Effector memory CD8-positive, alpha-beta T cell (primary cell): ENCODE measurements around the gene AHNAK.
"Not testable (repeated sequence)": the region's sequence is repeated elsewhere in the genome, so short reads cannot be mapped to it uniquely, and the experiment has no call there.

Source experiments
- ATAC-seq: fragments of 150-1000 bp; cut with Tn5 transposase; replicated peaks from 2 replicates; pipeline ENCODE4 v1.10.0; 2021; ENCODE audit warnings: mild to moderate bottlenecking, moderate library complexity
- DNase-seq, 3 experiments: peaks; one replicate each; pipeline ENCODE4 v3.0.0; 2021
- H3K27ac Mint-ChIP-seq, 2 donors: one replicate each; pipeline ENCODE4 v1.8.0; 2022; ENCODE audit warnings: mild to moderate bottlenecking in 2 of 2, mixed read lengths in 2 of 2, moderate library complexity in 2 of 2
- H3K27me3 Mint-ChIP-seq, 2 donors: one replicate each; pipeline ENCODE4 v1.8.0; 2022; ENCODE audit warnings: mixed read lengths in 2 of 2
- H3K36me3 Mint-ChIP-seq: one replicate; pipeline ENCODE4 v1.8.0; 2022; ENCODE audit warnings: mild to moderate bottlenecking, moderate library complexity, mixed read lengths; ENCODE audit not compliant: insufficient read depth
- H3K4me1 Mint-ChIP-seq, 2 donors: one replicate each; pipeline ENCODE4 v1.8.0; 2022; ENCODE audit warnings: low read depth in 2 of 2, mixed read lengths in 2 of 2
- H3K4me3 Mint-ChIP-seq, 2 donors: one replicate each; pipeline ENCODE4 v1.8.0; 2022; ENCODE audit warnings: mild to moderate bottlenecking in 2 of 2, mixed read lengths in 2 of 2, moderate library complexity in 2 of 2
- H3K9me3 Mint-ChIP-seq, 2 donors: one replicate each; pipeline ENCODE4 v1.8.0; 2022; ENCODE audit warnings: mixed read lengths in 2 of 2

The AHNAK gene

DNA sequence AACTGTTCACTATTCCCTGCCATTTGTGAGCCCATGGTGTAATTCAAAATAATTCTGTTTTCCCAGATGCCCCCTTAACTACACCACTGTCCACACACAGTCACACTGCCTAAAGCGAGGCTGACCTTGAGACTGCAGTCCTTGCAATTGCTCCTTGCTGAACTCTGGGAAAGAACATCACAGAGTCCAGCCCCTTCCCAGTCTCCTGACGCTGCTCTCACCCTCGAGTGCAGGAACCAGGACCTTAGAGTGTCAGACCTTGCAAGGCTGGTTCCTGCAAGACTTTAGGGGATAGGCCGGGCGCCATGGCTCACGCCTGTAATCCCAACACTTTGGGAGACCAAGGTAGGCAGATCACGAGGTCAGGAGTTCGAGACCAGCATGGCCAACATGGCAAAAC is 33.6 kb downstream of the AHNAK start:
- ATAC-seq = no peak
- Mint-ChIP-seq H3K36me3 (peaks cover 78% of the 10 kb centered on the region), H3K4me1 (peaks cover 21 to 22% of the 10 kb centered on the region in 2 donors), H3K27me3 (no peaks in the 10 kb centered on the region), H3K9me3 (no peaks in the 10 kb centered on the region), H3K27ac (peak overlapping the region; percentile 46 to 85), H3K4me3 (no peak overlapping the region)
- no peak for DNase-seq

DNA sequence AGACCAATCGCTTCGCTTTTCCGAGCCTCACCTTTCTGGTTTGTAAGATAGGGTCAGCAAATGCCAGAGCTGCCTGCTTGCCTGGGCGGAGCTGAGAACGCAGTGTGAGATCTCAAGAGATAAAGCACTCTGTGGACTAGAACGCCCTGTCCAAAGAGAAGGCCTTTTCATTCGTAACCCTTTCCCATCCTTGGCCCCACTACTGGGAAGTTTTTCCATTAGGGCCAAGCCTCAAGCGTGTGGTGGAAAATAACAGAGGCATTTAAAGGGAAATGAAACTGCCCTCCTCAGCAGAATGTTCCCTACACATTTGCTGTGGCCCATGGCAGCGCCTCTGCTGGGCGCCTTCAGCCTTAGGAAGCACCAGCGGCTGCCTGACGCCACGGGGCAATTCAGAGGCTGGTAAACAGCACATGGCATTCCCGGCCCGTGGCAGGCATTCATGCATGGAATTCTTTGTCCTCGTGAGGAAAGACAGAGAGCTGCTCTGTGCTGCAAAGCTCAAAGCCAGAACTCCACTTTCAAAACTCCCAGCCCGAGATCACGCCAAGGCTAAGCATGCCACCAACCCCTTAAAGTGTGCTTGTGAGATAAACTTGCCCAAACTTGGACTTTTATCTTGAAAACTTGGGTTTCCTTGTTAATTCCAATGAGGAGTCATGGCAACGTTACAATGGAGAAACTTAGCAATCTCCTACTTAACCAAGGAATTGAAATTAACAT is 38.1 kb downstream of the AHNAK start:
- Mint-ChIP-seq H3K4me1 (peaks cover 7 to 9% of the 10 kb centered on the region in 2 donors), H3K36me3 (peaks cover 47% of the 10 kb centered on the region), H3K9me3 (no peaks in the 10 kb centered on the region), H3K27me3 (no peaks in the 10 kb centered on the region), H3K4me3 (no peak overlapping the region), H3K27ac (no peak overlapping the region)
- ATAC-seq = no peak
- DNase-seq = no peak

DNA sequence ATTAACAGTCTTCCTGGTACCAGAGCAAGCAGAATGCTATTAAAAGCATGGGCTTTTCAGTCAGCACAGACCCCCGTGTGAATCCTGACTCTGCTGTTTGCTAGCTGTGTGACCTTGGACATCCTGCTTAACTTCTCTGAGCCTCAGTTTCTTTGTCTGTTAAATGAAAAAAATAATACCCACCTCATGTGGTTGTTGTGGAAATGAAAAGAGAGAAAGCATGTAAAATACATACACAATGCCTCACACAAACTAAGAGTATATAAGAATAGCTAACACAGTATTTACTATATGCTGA is 39.5 kb downstream of the AHNAK start:
- H3K27me3 Mint-ChIP-seq = no peaks in the 10 kb centered on the region
- no peak overlapping the region for H3K27ac Mint-ChIP-seq
- H3K9me3 Mint-ChIP-seq = no peaks in the 10 kb centered on the region

GRCh38 chr11:62506413-62507124 is 40.0 kb downstream of the AHNAK start:
- DNase-seq (no peak), ATAC-seq (no peak)
- H3K36me3 Mint-ChIP-seq = peaks cover 43% of the 10 kb centered on the region
- H3K27me3 Mint-ChIP-seq = no peaks in the 10 kb centered on the region
- H3K9me3 Mint-ChIP-seq = no peaks in the 10 kb centered on the region
- H3K4me3 Mint-ChIP-seq = no peak overlapping the region
- H3K27ac Mint-ChIP-seq = peak overlapping the region in 1 of 2 donors; percentile 72
- peaks cover 8 to 9% of the 10 kb centered on the region in 2 donors for H3K4me1 Mint-ChIP-seq

More for the DNA sequence above, 39.5 kb downstream of the AHNAK start:
- no peak overlapping the region for H3K4me3 Mint-ChIP-seq
- DNase-seq (no peak), ATAC-seq (no peak)
- H3K36me3 Mint-ChIP-seq = peaks cover 43% of the 10 kb centered on the region
- peaks cover 8 to 9% of the 10 kb centered on the region in 2 donors for H3K4me1 Mint-ChIP-seq

DNA sequence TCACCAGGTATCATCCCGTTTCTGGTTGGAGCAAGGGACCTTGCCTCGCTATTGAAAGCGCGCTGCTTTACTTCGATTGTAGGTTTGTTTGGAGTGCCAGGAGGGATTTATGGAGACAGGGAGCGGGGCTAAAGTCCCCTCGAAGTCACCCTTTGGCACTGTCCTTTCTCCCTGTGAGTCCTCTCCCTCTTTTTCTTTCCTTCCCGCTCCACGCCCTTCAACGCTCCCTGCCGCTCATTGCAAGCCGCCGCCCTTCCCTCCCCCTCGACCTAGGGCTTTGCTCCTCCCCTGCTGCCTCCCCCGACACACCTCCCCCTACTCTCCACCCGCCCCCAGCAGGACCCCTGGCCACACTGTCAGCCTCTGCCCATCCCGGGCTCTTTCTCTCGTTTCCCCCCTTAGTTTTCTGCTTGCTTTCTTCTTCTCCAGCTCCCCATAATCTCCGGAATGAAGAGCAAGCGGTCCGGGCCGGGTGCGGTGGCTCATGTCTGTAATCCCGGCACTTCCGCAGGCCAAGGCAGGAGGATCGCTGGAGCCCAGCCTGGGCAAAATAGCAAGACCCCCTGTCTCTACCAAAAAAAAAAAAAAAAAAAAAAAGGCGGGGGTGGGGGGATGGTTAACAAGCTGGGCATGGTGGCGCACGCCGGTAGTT is 41.0 kb downstream of the AHNAK start:
- Mint-ChIP-seq H3K27me3 (no peaks in the 10 kb centered on the region), H3K4me1 (peaks cover 8% of the 10 kb centered on the region in 2 donors), H3K9me3 (no peaks in the 10 kb centered on the region), H3K4me3 (no peak overlapping the region), H3K36me3 (peaks cover 39% of the 10 kb centered on the region), H3K27ac (peak overlapping the region in 1 of 2 donors; percentile 72)
- DNase-seq = no peak
- ATAC-seq = no peak

DNA sequence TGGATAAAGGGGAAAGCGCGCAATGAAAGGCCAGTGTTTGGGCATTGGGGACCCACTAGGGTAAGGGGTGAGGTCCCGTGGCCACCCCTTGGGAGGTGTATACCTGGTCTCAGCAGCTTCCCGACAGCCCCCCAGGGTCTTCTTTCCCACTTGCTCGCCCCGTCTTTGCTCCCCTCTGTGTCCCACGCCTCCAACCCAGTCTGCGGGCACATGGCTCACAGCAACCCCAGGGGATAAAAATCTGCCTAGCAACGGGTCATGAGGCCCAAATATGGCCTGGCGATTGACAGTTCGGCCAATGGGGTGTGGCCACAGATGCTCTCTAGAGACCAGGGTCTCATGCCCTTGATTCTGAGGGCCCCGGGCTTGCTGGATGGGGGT is 41.6 kb downstream of the AHNAK start:
- no peaks in the 10 kb centered on the region for H3K9me3 Mint-ChIP-seq
- peaks cover 8% of the 10 kb centered on the region in 2 donors for H3K4me1 Mint-ChIP-seq
- no peak overlapping the region for H3K27ac Mint-ChIP-seq
- H3K36me3 Mint-ChIP-seq = peaks cover 35% of the 10 kb centered on the region
- H3K4me3 Mint-ChIP-seq = no peak overlapping the region
- no peak for DNase-seq
- no peak for ATAC-seq
- H3K27me3 Mint-ChIP-seq = no peaks in the 10 kb centered on the region

DNA sequence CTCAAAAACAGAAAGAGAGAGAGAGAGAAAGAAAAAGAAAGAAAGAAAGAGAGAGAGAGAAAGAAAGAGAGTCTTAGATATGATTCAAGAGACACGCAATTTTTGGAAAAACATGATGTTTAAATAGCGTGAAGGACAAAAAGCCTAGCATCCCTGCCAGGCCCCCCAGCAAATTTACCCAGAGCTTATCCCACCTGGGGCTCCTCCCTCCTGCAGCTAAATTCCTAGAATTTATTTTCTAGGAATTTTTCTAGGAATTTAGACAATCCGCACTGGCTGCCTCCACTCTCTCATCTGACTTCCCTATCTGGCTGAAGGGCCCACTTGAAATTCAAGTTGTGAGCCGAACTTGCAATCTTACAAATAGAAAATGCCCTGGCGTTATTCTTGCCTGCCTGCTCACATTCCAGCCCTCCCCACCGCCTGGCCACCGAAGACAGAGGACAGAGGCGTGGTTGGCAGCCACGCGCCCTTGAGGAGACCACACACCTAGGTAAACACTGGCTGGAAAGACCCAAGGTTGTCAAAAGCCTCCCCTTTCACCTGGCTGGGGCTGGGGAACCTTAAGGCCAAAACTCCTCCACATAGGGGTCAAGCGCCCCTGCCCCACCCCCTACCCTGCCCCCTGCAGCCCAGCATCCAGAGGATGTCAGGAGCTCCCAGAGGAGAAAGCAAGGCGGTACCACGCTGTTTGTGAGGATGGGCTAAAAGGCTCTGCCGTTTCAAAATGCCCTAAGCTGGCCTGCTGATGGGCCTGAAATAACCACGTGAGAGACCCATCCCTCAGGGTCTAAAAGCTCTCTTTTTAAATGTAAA is 42.2 kb downstream of the AHNAK start:
- H3K9me3 Mint-ChIP-seq = no peaks in the 10 kb centered on the region
- no peak overlapping the region for H3K4me3 Mint-ChIP-seq
- H3K4me1 Mint-ChIP-seq = peaks cover 8% of the 10 kb centered on the region in 2 donors
- no peaks in the 10 kb centered on the region for H3K27me3 Mint-ChIP-seq
- peaks cover 32% of the 10 kb centered on the region for H3K36me3 Mint-ChIP-seq
- no peak for ATAC-seq
- H3K27ac Mint-ChIP-seq = no peak overlapping the region
- DNase-seq = no peak

GRCh38 chr11:62502030-62502730 is 44.4 kb downstream of the AHNAK start:
- peaks cover 10 to 11% of the 10 kb centered on the region in 2 donors for H3K4me1 Mint-ChIP-seq
- H3K36me3 Mint-ChIP-seq = peaks cover 35% of the 10 kb centered on the region
- ATAC-seq (no peak), DNase-seq (no peak)
- H3K9me3 Mint-ChIP-seq = no peaks in the 10 kb centered on the region
- no peaks in the 10 kb centered on the region for H3K27me3 Mint-ChIP-seq
- peak overlapping the region; percentile 3 to 19 for H3K27ac Mint-ChIP-seq
- H3K4me3 Mint-ChIP-seq = no peak overlapping the region

GRCh38 chr11:62501432-62501891 is 45.1 kb downstream of the AHNAK start:
- Mint-ChIP-seq H3K9me3 (no peaks in the 10 kb centered on the region), H3K36me3 (peaks cover 35% of the 10 kb centered on the region), H3K4me1 (peaks cover 10 to 11% of the 10 kb centered on the region in 2 donors), H3K27me3 (no peaks in the 10 kb centered on the region), H3K4me3 (no peak overlapping the region), H3K27ac (no peak overlapping the region)
- DNase-seq = no peak
- no peak for ATAC-seq

GRCh38 chr11:62500650-62501030 is 46.0 kb downstream of the AHNAK start:
- peaks cover 35% of the 10 kb centered on the region for H3K36me3 Mint-ChIP-seq
- H3K9me3 Mint-ChIP-seq = no peaks in the 10 kb centered on the region
- H3K27me3 Mint-ChIP-seq = no peaks in the 10 kb centered on the region
- DNase-seq = no peak
- H3K4me1 Mint-ChIP-seq = peaks cover 10 to 11% of the 10 kb centered on the region in 2 donors
- H3K4me3 Mint-ChIP-seq = no peak overlapping the region
- no peak for ATAC-seq
- no peak overlapping the region for H3K27ac Mint-ChIP-seq

- DNase-seq (no peak), ATAC-seq (no peak)
- Mint-ChIP-seq H3K27me3 (no peaks in the 10 kb centered on the region), H3K27ac (no peak overlapping the region), H3K9me3 (no peaks in the 10 kb centered on the region), H3K4me1 (peaks cover 10 to 11% of the 10 kb centered on the region in 2 donors), H3K4me3 (no peak overlapping the region), H3K36me3 (peaks cover 29% of the 10 kb centered on the region)
These were observed 46.5 kb downstream of the AHNAK start for GRCh38 chr11:62499944-62500649.

DNA sequence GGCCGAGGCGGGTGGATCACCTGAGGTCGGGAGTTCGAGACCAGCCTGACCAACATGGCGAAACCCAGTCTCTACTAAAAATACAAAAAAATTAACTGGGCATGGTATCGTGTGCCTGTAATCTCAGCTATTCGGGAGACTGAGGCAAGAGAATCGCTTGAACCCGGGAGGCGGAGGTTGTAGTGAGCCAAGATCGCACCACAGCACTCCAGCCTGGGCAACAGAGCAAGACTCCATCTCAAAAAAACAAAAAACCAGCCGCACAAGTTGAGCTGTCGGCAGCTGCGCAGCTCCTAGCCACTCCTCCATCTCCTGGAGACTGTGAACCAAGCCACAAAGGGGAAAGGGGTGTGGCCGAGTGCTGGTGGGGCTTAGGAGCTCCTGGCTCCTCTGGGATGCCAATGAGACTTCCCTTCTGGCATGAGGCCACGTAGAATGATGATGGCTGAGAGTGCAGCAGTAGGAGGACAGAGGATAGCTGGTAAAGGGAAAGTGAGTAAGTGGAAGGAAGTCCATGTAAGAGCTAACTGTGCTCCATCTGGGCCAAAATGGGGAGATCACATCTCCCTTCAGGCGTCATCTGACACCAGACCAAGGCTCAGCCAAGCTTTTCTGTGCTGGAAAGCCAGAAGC is 47.2 kb downstream of the AHNAK start:
- not testable (repeated sequence) for DNase-seq, H3K27me3 Mint-ChIP-seq, H3K27ac Mint-ChIP-seq, ATAC-seq, H3K9me3 Mint-ChIP-seq, H3K4me3 Mint-ChIP-seq
- H3K4me1 Mint-ChIP-seq = peaks cover 10 to 11% of the 10 kb centered on the region in 2 donors
- H3K36me3 Mint-ChIP-seq = peaks cover 26% of the 10 kb centered on the region
